ENCODE data around the gene HS3ST2. TPM values are rescaled to one million over a fixed set of nuclear protein-coding genes. Genes with fewer than 3 reads are reported as not detected.

HS3ST2 gene
- total and polyA plus RNA-seq, 3 donors from 2014 or later: 0.87 to 4.4 (median 0.88) TPM

GRCh38 chr16:22862046-22862445, 48.1 kb downstream of the HS3ST2 start:
- no peak overlapping the region for H3K4me3 ChIP-seq

GRCh38 chr16:22864375-22864774, 50.4 kb downstream of the HS3ST2 start:
- no peaks in the 10 kb centered on the region for H3K36me3 ChIP-seq (ENCODE audit: low read depth, missing control alignments)
- H3K27me3 ChIP-seq: no peaks in the 10 kb centered on the region
- TF ChIP-seq CTCF (IDR thresholded peaks at IDR 0.05) (no peak), POLR2A (IDR thresholded peaks at IDR 0.05) (no peak)
- no peak for DNase-seq
- H3K4me1 ChIP-seq: no peaks in the 10 kb centered on the region
- intact Hi-C loops (cut with DNase I; ENCODE audit: low total_unique reads): no loop called here
- H3K27ac ChIP-seq: no peak overlapping the region
- H3K4me3 ChIP-seq: no peak overlapping the region
- H3K9me3 ChIP-seq: no peaks in the 10 kb centered on the region

More at GRCh38 chr16:22862046-22862445, 48.1 kb downstream of the HS3ST2 start:
- TF ChIP-seq POLR2A (IDR thresholded peaks at IDR 0.05) (no peak), CTCF (IDR thresholded peaks at IDR 0.05) (no peak)
- Histone ChIP-seq H3K36me3 (ENCODE audit: low read depth, missing control alignments) (no peaks in the 10 kb centered on the region), H3K27ac (no peak overlapping the region), H3K4me1 (no peaks in the 10 kb centered on the region), H3K27me3 (no peaks in the 10 kb centered on the region), H3K9me3 (no peaks in the 10 kb centered on the region)
- intact Hi-C loops (cut with DNase I; ENCODE audit: low total_unique reads): no loop called here
- no peak for DNase-seq

GRCh38 chr16:22868593-22869224, 54.7 kb downstream of the HS3ST2 start:
- Histone ChIP-seq H3K4me3 (no peak overlapping the region), H3K9me3 (no peaks in the 10 kb centered on the region), H3K27ac (no peak overlapping the region), H3K36me3 (ENCODE audit: low read depth, missing control alignments) (no peaks in the 10 kb centered on the region), H3K4me1 (no peaks in the 10 kb centered on the region), H3K27me3 (no peaks in the 10 kb centered on the region)
- DNase-seq: no peak
- intact Hi-C loops (cut with DNase I; ENCODE audit: low total_unique reads): no loop called here
- TF ChIP-seq POLR2A (IDR thresholded peaks at IDR 0.05) (no peak), CTCF (IDR thresholded peaks at IDR 0.05) (no peak)
- 65 to 76% methylated on average over 5 of the region's 5 CpGs for WGBS, 2 donors

- no peaks in the 10 kb centered on the region for H3K36me3 ChIP-seq (ENCODE audit: low read depth, missing control alignments)
- H3K27me3 ChIP-seq: no peaks in the 10 kb centered on the region
- DNase-seq: no peak
- intact Hi-C loops (cut with DNase I; ENCODE audit: low total_unique reads): no loop called here
- H3K4me3 ChIP-seq: no peak overlapping the region
- no peaks in the 10 kb centered on the region for H3K9me3 ChIP-seq
- WGBS, 2 donors: 77 to 83% methylated on average over 4 of the region's 4 CpGs
- TF ChIP-seq POLR2A (IDR thresholded peaks at IDR 0.05) (no peak), CTCF (IDR thresholded peaks at IDR 0.05) (no peak)
- H3K4me1 ChIP-seq: no peaks in the 10 kb centered on the region
- no peak overlapping the region for H3K27ac ChIP-seq
These were observed 57.9 kb downstream of the HS3ST2 start for GRCh38 chr16:22871861-22872260.

- intact Hi-C loops (cut with DNase I; ENCODE audit: low total_unique reads): no loop called here
- Histone ChIP-seq H3K4me1 (no peaks in the 10 kb centered on the region), H3K27me3 (no peaks in the 10 kb centered on the region), H3K9me3 (no peaks in the 10 kb centered on the region), H3K36me3 (ENCODE audit: low read depth, missing control alignments) (no peaks in the 10 kb centered on the region), H3K4me3 (no peak overlapping the region), H3K27ac (no peak overlapping the region)
- TF ChIP-seq CTCF (IDR thresholded peaks at IDR 0.05) (no peak), POLR2A (IDR thresholded peaks at IDR 0.05) (no peak)
- DNase-seq: no peak
- 92 to 93% methylated on average over 4 of the region's 4 CpGs for WGBS, 2 donors
These were observed 60.4 kb downstream of the HS3ST2 start for GRCh38 chr16:22874394-22874793.

Data from testis (tissue), 3 donors.